WTC11 (cell line): Measurements from ENCODE around the gene SLC4A1AP.

ENCODE experiments used
- ETV6 ChIP-seq: sonication (generic); formaldehyde crosslinking; IDR thresholded peaks from 2 replicates; pipeline ENCODE4 v1.8.1; 2022; ENCODE audit warnings: mild to moderate bottlenecking, missing genetic modification reagents
- FOXP1 ChIP-seq: sonication (generic); formaldehyde crosslinking; IDR thresholded peaks from 2 replicates; pipeline ENCODE4 v1.8.0; 2022; ENCODE audit warnings: missing genetic modification reagents, mild to moderate bottlenecking, moderate library complexity, borderline replicate concordance
- KAT7 ChIP-seq: sonication (generic); formaldehyde crosslinking; IDR thresholded peaks from 2 replicates; pipeline ENCODE4 v1.8.1; 2023; ENCODE audit warnings: missing genetic modification reagents, mild to moderate bottlenecking, borderline replicate concordance
- NR2C2 ChIP-seq: sonication (generic); formaldehyde crosslinking; IDR thresholded peaks from 2 replicates; pipeline ENCODE4 v1.8.0; 2022; ENCODE audit warnings: mild to moderate bottlenecking, missing genetic modification reagents
- ZNF281 ChIP-seq: sonication (generic); formaldehyde crosslinking; IDR thresholded peaks from 2 replicates; pipeline ENCODE4 v1.8.0; 2023; ENCODE audit warnings: mild to moderate bottlenecking, missing genetic modification reagents
- TF ChIP-seq, protein P1 (sequence below): fragments of 200-600 bp; IDR thresholded peaks from 2 replicates; pipeline ENCODE4 v1.8.0; 2022; ENCODE audit warnings: antibody characterized with exemption
- TF ChIP-seq, protein P2 (sequence below): sonication (generic); formaldehyde crosslinking; conservative IDR thresholded peaks from 2 replicates; pipeline ENCODE4 v1.8.1; 2023; ENCODE audit warnings: mild to moderate bottlenecking, low read depth, missing genetic modification reagents, moderate library complexity

GRCh38 chr2:27715318-27716210 is 51.9 kb downstream of the SLC4A1AP start:
- TF ChIP-seq, protein P1, sequence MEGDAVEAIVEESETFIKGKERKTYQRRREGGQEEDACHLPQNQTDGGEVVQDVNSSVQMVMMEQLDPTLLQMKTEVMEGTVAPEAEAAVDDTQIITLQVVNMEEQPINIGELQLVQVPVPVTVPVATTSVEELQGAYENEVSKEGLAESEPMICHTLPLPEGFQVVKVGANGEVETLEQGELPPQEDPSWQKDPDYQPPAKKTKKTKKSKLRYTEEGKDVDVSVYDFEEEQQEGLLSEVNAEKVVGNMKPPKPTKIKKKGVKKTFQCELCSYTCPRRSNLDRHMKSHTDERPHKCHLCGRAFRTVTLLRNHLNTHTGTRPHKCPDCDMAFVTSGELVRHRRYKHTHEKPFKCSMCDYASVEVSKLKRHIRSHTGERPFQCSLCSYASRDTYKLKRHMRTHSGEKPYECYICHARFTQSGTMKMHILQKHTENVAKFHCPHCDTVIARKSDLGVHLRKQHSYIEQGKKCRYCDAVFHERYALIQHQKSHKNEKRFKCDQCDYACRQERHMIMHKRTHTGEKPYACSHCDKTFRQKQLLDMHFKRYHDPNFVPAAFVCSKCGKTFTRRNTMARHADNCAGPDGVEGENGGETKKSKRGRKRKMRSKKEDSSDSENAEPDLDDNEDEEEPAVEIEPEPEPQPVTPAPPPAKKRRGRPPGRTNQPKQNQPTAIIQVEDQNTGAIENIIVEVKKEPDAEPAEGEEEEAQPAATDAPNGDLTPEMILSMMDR, result no peak
- no peak for TF ChIP-seq ZNF281 (CRISPR knock-in tag)
- TF ChIP-seq, protein P2, sequence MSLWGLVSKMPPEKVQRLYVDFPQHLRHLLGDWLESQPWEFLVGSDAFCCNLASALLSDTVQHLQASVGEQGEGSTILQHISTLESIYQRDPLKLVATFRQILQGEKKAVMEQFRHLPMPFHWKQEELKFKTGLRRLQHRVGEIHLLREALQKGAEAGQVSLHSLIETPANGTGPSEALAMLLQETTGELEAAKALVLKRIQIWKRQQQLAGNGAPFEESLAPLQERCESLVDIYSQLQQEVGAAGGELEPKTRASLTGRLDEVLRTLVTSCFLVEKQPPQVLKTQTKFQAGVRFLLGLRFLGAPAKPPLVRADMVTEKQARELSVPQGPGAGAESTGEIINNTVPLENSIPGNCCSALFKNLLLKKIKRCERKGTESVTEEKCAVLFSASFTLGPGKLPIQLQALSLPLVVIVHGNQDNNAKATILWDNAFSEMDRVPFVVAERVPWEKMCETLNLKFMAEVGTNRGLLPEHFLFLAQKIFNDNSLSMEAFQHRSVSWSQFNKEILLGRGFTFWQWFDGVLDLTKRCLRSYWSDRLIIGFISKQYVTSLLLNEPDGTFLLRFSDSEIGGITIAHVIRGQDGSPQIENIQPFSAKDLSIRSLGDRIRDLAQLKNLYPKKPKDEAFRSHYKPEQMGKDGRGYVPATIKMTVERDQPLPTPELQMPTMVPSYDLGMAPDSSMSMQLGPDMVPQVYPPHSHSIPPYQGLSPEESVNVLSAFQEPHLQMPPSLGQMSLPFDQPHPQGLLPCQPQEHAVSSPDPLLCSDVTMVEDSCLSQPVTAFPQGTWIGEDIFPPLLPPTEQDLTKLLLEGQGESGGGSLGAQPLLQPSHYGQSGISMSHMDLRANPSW (CRISPR knock-in tag), result no peak
- no peak for TF ChIP-seq FOXP1
- 0 out of 2 replicates have a peak, but pooled peaks have one; percentile 15 for TF ChIP-seq ETV6 (CRISPR knock-in tag)
- TF ChIP-seq NR2C2 (CRISPR knock-in tag), result no peak
- no peak for TF ChIP-seq KAT7 (CRISPR knock-in tag)
